ENCODE data around the gene CABCOCO1. TPM values are rescaled to one million over a fixed set of nuclear protein-coding genes. Genes with fewer than 3 reads are reported as not detected.

Gene CABCOCO1
- total and polyA plus RNA-seq, 10 of the 15 experiments (the other 5 are each of a cell fraction or from before 2014, with no cell fraction given): not detected

DNA sequence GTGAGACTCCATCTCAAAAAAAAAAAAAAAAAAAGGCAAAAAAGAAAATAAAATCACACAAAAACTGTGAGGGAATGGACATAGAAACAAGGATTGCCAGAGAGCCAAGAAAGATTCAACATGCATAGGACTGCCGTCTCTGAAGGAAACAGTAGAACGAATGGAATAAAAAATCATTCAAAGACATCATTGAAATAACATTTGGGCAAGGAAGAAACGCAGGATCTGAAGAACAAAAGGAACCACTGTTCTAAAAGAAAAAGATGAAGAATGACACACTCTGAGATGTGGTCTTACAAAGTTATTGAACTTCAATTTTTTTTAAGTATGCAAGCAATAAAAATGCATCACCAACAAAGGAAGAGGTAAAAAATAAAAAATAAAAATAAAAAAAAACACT is 57.2 kb downstream of the CABCOCO1 start (continued):
- no peak for TF ChIP-seq CTCF (IDR thresholded peaks at IDR 0.05 in 2 of 3, conservative IDR thresholded peaks at IDR 0.05 in 1 of 3; ENCODE audit: control insufficient read depth in 2 of 3, extremely low read depth in 1 of 3, insufficient read depth in 1 of 3, low read depth in 3 of 3, low read length in 3 of 3)
- TF ChIP-seq, protein P1, sequence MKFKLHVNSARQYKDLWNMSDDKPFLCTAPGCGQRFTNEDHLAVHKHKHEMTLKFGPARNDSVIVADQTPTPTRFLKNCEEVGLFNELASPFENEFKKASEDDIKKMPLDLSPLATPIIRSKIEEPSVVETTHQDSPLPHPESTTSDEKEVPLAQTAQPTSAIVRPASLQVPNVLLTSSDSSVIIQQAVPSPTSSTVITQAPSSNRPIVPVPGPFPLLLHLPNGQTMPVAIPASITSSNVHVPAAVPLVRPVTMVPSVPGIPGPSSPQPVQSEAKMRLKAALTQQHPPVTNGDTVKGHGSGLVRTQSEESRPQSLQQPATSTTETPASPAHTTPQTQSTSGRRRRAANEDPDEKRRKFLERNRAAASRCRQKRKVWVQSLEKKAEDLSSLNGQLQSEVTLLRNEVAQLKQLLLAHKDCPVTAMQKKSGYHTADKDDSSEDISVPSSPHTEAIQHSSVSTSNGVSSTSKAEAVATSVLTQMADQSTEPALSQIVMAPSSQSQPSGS (IDR thresholded peaks at IDR 0.05; ENCODE audit: low read length): no peak
- no peak for TF ChIP-seq CREB1 (IDR thresholded peaks at IDR 0.05; ENCODE audit: low read depth)
- TF ChIP-seq YBX1 (IDR thresholded peaks at IDR 0.05): no peak
- TF ChIP-seq RAD21 (IDR thresholded peaks at IDR 0.05; ENCODE audit: insufficient read depth, low read depth, low read length): no peak

DNA sequence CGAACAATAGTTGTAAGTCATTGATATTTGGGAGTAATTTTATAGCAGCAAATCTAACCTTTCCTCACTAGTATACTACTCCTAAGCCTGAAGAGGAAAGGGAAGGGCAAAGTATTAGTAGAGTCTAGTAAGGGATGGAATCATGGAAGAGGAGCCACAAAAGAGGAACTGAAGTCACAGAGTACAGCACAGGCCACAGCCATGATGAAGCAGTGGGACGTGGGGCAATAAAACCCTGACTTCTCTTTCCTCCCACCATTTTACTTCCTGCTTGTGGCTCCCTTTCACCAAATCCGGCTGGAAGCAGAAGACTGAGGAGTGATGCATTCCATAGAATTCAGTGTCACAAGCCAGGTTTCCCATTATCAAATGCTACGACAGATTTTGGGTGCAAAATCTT is 58.7 kb downstream of the CABCOCO1 start:
- RAD21 ChIA-PET (ENCODE audit: unreplicated experiment): no interaction called here
- Histone ChIP-seq H3K4me2 (ENCODE audit: control insufficient read depth, insufficient read depth) (no peak overlapping the region), H3K4me1 (ENCODE audit: control insufficient read depth, insufficient read depth, low read length) (no peaks in the 10 kb centered on the region), H3K36me3 (ENCODE audit: control insufficient read depth in 2 of 2, insufficient read depth in 2 of 2, low read length in 1 of 2) (no peaks in the 10 kb centered on the region), H3K79me2 (ENCODE audit: control insufficient read depth, insufficient read depth, low read length) (no peaks in the 10 kb centered on the region), H4K20me1 (ENCODE audit: control insufficient read depth, insufficient read depth) (no peaks in the 10 kb centered on the region), H3K4me3 (no peak overlapping the region), H3K27ac (ENCODE audit: control insufficient read depth, insufficient read depth) (no peak overlapping the region), H3K9ac (ENCODE audit: control insufficient read depth, insufficient read depth, low read length) (no peak overlapping the region), H3K27me3 (replicated peaks in 1 of 2; ENCODE audit: control insufficient read depth in 2 of 2, insufficient read depth in 2 of 2, low read length in 1 of 2) (no peaks in the 10 kb centered on the region), H3K9me3 (replicated peaks; ENCODE audit: control insufficient read depth, insufficient read depth, low read length) (no peaks in the 10 kb centered on the region), H2AFZ (ENCODE audit: control insufficient read depth, low read depth, low read length) (no peak overlapping the region)
- no TSS peak for BruUV-seq (replicated peaks)
- in situ Hi-C loops (cut with MboI): loop anchor here (10.0 kb wide), 1 partner anchor 907 kb away; no protein-coding TSS in a partner anchor
- SMC1A ChIA-PET (ENCODE audit: uncharacterized antibody, unreplicated experiment): no interaction called here
- DNase-seq (ENCODE audit: low read depth, low spot score) (no peak), FAIRE-seq (no peak), ATAC-seq (no peak)
- intact Hi-C loops (cut with micrococcal nuclease; ENCODE audit: unreplicated experiment): no loop called here
- CTCF ChIA-PET: no interaction called here
- TF ChIP-seq HDAC6 (IDR thresholded peaks at IDR 0.05; ENCODE audit: unreplicated experiment) (no peak), ZBED1 (IDR thresholded peaks at IDR 0.05; ENCODE audit: borderline replicate concordance) (no peak), TARDBP (IDR thresholded peaks at IDR 0.05; ENCODE audit: borderline replicate concordance) (no peak), JUND (IDR thresholded peaks at IDR 0.05; ENCODE audit: low read depth, low read length) (no peak)
- TF ChIP-seq, protein P2, sequence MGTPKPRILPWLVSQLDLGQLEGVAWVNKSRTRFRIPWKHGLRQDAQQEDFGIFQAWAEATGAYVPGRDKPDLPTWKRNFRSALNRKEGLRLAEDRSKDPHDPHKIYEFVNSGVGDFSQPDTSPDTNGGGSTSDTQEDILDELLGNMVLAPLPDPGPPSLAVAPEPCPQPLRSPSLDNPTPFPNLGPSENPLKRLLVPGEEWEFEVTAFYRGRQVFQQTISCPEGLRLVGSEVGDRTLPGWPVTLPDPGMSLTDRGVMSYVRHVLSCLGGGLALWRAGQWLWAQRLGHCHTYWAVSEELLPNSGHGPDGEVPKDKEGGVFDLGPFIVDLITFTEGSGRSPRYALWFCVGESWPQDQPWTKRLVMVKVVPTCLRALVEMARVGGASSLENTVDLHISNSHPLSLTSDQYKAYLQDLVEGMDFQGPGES (IDR thresholded peaks at IDR 0.05): no peak
- TF ChIP-seq, protein P3, sequence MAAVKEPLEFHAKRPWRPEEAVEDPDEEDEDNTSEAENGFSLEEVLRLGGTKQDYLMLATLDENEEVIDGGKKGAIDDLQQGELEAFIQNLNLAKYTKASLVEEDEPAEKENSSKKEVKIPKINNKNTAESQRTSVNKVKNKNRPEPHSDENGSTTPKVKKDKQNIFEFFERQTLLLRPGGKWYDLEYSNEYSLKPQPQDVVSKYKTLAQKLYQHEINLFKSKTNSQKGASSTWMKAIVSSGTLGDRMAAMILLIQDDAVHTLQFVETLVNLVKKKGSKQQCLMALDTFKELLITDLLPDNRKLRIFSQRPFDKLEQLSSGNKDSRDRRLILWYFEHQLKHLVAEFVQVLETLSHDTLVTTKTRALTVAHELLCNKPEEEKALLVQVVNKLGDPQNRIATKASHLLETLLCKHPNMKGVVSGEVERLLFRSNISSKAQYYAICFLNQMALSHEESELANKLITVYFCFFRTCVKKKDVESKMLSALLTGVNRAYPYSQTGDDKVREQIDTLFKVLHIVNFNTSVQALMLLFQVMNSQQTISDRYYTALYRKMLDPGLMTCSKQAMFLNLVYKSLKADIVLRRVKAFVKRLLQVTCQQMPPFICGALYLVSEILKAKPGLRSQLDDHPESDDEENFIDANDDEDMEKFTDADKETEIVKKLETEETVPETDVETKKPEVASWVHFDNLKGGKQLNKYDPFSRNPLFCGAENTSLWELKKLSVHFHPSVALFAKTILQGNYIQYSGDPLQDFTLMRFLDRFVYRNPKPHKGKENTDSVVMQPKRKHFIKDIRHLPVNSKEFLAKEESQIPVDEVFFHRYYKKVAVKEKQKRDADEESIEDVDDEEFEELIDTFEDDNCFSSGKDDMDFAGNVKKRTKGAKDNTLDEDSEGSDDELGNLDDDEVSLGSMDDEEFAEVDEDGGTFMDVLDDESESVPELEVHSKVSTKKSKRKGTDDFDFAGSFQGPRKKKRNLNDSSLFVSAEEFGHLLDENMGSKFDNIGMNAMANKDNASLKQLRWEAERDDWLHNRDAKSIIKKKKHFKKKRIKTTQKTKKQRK (IDR thresholded peaks at IDR 0.05; ENCODE audit: low read depth, low read length): no peak
- POLR2A ChIA-PET: no interaction called here
- WGBS (ENCODE audit: insufficient coverage, insufficient replicate concordance, low lambda C conversion rate, missing lambda C conversion rate): 37% methylated on average over 4 of the region's 4 CpGs
